COLO829 (cell line): ENCODE data around the gene PLPP3.
"Not testable (repeated sequence)": the region's sequence is repeated elsewhere in the genome, so short reads cannot be mapped to it uniquely, and the experiment has no call there.

Experiments
- DNase-seq: peaks from one replicate; pipeline ENCODE4 v3.0.0; 2012; ENCODE audit warnings: low spot score

The PLPP3 gene

GRCh38 chr1:56578963-56579875 lies at the start of gene PLPP3:
Gene PLPP3, minus strand, starts transcription at chr1:56579563. Its CDS starts 547 bp downstream, at chr1:56579016.
- DNase-seq = peak; percentile 83

DNA sequence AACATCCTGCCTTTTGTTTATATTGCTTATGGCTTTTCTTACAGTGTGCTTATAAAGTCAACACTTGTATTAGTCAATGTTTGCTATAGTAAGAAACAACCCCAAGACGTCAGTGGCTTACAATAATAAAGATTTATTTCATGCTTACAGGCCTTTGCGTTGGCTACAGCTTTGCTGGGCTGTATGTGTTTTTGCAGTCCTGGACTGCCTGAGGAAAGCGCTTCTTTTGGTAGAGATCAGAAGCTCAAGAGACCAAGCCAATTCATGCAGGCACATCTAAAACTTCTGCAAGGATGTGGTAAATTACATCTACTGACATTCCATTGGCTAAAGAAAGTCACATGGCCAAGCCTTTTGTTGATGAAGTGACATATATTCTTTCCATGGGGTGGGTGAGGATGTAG lies 48.3 kb upstream of the PLPP3 start:
- no peak for DNase-seq

DNA sequence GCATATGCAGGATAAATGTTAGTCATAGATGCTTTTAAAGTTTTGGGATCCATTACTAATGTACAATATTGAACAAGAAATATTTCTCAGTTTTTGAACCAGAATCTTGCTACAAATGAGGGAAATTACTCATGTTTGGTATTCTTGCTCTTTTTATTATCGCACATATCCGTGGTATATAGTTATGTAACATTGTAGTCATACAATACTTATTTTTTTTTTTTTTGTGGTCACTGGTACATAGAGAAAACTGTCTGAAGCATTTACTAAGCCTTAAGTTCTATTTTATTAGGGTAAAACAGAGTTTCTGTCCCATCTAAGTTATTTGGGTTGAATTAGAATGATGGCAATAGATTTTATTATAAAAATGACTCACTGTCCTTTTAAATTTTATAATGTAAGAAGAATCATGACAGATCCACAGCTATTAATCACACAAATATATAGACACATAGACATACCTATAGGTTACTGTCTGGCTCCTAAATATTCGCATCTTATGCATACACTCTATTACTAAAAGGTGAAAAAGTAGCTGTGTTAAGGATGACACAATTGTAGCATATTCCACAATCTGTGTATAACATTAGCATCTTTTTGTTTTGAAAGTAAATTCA lies 47.8 kb upstream of the PLPP3 start:
- no peak for DNase-seq

GRCh38 chr1:56626546-56626945 lies 47.2 kb upstream of the PLPP3 start:
- no peak for DNase-seq

- DNase-seq = no peak
Observed at GRCh38 chr1:56625819-56626440, 46.6 kb upstream of the PLPP3 start.

DNA sequence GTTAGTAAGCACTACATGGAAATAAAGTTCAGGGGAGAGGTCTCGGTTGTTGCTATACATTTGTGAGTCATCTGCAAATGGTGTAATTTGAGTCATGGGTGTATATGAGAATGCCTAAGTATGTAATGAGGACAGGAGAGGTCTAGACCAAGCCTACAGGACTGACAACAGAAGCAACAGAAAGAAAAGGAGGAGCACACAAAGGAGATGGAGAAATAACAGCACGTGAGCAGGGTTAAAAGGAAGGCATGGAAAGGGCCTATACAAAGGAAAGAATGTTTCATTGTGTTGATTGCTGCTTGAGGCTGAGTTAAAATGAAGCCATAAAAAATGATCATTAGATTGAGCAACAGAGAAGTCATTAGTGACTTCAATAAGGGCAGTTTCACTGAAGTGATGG lies 37.8 kb upstream of the PLPP3 start:
- peak; percentile 7 for DNase-seq

DNA sequence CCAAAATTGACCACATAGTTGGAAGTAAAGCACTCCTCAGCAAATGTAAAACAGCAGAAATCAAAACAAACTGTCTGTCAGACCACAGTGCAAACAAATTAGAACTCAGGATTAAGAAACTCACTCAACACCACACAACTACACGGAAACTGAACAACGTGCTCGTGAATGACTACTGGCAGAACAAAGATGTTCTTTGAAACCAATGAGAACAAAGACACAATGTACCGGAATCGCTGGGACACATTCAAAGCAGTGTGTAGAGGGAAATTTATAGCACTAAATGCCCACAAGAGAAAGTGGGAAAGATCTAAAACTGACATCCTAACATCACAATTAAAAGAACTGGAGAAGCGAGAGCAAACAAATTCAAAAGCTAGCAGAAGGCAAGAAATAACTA lies 31.4 kb upstream of the PLPP3 start:
- not testable (repeated sequence) for DNase-seq

- not testable (repeated sequence) for DNase-seq
Observed at GRCh38 chr1:56610097-56610496, 30.7 kb upstream of the PLPP3 start.

DNA sequence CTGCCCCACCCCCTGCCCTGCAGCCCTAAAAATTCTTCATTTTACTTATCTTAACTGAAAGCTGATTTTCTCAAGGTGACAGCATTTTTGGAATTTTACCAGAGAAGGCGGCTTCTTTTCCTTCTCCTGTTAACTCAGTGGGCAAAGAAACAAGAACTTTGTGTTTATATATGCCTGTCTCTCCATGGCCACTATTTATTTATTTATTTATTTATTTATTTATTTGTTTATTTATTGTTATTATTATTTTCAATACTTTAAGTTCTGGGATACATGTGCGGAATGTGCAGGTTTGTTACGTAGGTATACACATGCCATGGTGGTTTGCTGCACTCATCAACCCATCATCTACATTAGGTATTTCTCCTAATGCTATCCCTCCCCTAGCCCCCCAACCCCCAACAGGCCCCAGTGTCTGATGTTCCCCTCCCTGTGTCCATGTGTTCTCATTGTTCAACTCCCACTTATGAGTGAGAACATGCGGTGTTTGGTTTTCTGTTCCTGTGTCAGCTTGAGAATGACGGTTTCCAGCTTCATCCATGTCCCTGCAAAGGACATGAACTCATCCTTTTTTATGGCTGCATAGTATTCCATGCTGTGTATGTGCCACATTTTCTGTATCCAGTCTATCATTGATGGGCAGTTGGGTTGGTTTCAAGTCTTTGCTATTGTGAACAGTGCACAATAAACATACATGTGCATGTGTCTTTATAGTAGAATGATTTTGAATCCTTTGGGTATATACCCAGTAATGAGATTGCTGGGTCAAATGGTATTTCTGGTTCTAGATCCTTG lies 16.2 kb upstream of the PLPP3 start:
- not testable (repeated sequence) for DNase-seq

DNA sequence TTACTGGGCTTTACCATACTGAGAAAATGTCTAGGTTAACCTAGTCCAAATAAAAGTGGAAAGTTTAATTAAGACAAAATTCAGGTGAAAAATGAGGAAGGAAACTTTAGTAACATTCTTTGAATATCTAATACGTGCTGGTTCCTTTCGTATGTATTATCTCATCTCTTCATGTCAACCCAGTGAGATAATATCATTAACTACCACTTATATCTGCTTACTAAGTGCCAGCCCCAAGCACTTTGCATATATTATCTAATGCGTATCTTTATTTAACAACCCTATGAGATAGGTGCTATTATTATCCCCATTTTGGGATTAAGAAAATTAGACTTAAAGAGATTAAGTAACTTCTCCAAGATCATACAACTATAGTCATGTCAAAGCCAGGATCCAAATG lies 12.5 kb upstream of the PLPP3 start:
- DNase-seq = no peak

- DNase-seq = no peak
Observed at GRCh38 chr1:56590520-56591011, 11.2 kb upstream of the PLPP3 start.

- no peak for DNase-seq
Observed at GRCh38 chr1:56589369-56589768, 10.0 kb upstream of the PLPP3 start.

DNA sequence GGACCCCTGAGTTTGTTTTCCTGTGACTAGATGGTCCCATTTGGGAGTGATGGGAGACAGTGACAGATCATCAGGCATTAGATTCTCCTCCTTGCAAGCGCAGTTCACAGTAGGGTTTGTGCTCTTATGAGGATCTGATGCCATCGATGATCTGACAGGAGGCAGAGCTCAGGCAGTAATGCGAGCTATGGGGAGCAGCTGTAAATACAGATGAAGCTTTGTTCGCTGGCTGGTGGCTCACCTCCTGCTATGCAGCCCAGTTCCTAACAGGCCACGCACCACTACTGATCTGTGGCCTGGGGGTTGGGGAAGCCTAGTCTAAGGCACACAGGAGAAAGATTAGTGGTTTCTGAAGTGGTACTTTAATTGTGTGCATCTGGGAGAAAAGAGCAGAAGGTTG lies 7.1 kb upstream of the PLPP3 start:
- no peak for DNase-seq

- DNase-seq = no peak
Observed at GRCh38 chr1:56585985-56586384, 6.6 kb upstream of the PLPP3 start.

DNA sequence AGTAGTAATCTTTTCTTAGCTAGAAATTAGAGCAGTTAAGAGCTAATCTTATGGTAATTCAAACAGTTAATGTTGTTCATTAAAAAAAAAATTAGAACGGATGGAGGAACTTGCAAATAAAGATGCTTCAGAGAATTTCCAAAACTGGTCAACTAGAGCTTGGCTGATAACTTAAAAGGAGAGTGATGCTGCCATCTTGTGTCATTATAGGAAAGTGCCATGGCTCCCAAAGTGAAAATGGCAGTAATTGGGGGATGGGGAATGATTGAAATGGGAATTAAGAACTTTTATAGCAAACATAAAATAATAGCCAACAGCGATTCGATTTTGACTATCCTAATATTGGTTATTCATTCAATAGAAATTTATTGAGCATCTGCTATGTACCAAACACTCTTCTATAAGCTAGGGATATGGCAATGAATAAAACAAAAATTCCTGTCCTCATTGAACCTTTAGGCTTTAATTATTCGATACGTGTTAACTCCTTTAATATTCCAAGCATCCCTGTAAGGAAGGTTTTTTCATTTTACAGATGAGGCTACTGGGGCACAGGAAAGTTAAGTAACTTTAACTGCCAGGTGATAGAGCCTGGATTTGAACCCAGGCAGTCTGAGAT lies 5.7 kb upstream of the PLPP3 start:
- DNase-seq = peak; percentile 42

DNA sequence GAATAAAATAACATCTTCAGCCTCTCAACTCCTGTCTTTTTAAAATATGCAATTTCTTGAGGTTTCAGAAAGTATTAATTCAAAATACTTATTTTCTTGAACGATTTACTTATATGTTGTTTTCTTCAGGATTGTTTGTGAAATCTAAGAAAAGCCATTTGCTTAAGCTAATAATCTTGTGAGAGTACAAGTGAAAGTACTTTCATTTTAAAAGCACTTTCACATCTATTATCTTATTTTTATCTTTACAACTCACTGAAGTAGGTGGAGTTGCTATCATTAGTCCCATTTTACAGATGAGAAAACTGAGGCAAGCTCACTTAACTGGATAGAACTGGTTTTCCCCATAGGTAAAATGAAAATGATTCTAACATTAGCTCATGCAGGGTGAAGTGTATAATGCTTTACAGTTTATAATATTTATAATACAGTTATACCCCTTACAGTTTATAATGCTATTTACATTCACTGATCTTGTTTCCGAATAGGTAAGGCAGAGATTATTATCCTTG lies 4.7 kb upstream of the PLPP3 start:
- no peak for DNase-seq

DNA sequence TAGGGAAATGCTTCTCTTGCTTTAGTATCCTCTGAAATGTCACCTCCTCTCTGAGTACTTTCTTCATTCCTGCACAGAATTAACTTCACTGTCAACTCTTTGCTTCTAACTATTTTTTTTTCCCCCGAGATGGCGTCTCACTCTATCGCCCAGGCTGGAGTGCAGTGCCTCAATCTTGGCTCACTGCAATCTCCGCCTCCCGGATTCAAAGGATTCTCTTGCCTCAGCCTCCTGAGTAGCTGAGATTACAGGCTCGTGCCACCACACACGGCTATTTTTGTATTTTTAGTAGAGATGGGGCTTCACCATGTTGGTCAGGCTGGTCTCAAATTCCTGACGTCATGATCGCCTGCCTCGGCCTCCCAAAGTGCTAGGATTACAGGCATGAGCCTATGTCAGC lies 1.4 kb upstream of the PLPP3 start:
- no peak for DNase-seq

- DNase-seq = peak; percentile 12
Observed at GRCh38 chr1:56578138-56578962, 1.0 kb downstream of the PLPP3 start.

DNA sequence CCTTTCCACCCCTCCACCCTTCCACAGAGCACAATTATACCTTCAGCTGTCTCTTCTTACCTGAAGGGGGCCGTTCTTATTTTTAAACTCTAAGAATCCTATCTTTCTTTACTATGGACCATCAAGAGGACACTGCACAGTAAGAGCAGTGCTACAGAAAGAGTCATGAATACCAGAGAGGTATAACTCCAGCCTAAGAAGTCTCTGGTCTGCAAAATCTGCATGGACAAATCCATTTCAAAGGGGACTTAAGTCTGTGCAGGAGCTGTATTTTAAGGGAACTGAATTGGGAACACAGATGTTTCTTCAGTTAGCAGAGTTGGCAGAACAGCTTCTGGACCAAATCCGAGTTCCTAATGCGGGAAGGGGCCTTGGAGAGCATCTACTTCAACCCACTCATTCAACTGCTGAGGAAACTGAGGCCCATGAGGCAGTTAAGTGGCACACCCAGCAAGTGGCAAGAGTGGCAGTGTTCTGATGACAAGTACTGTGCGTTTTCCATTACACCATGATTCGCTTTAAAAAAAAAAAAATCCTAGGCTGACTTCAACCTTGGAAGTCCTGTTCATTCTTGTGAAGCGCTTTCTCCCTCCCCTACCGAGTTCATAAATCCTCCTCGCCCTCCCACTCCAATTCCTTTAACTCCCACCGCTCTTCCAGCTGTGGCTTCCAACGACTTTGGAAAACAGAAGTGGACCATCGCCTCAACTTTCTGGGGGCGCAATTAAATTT lies 1.8 kb downstream of the PLPP3 start:
- no peak for DNase-seq
